ENCODE measurements around the gene PRDX2. TPM values are rescaled to one million over a fixed set of nuclear protein-coding genes. Genes with fewer than 3 reads are reported as not detected.

Gene PRDX2
- total and polyA plus RNA-seq, 2 donors (not counting 3 experiments of a cell fraction or from before 2014, with no cell fraction given), result 247 to 492 TPM

DNA sequence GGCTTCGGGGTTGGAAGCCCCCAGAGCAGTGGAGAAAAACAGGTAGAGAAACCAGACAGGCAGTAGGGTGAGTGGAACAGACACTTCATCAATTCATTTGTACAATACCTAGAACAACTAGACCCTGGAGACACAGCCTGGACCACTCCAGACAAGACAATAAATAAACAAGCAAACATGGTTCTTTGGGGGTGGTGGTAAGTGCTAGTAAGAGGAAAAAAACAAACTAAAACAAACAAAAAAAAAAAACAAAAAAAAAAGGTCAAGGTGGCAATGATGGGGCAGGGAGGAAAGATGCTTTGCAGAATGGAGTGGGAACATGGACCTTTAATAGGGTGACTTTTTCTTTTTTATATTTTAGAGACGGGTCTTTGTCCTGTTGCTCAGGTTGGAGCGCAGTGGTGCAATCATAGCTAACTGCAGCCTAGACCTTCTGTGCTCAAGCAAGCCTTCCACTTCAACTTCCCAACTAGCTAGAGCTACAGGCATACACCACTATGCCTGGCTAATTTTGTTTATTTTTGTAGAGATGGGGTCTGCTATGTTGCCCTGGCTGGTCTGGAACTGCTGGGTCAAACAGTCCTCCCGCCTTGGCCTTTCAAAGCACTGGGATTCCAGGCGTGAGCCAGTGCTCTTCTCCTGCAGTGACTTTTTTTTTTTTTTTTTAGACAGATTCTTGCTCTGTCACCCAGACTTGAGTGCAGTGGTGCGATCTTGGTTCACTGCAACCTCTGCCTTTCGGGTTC lies 7.2 kb downstream of the PRDX2 start:
- peaks cover 23% of the 10 kb centered on the region for H3K4me1 ChIP-seq (ENCODE audit: control insufficient read depth, extremely low read depth, insufficient read depth, low read length)
- H3K9ac ChIP-seq (replicated peaks; ENCODE audit: extremely low read depth, insufficient read depth, low read length), result peak overlapping the region; percentile 74
- no peak for TF ChIP-seq FOS (IDR thresholded peaks at IDR 0.05; ENCODE audit: borderline replicate concordance, insufficient read depth, low read length)
- TF ChIP-seq POLR2A (IDR thresholded peaks at IDR 0.05; ENCODE audit: low read depth, low read length), result peak; percentile 34
- no peak for TF ChIP-seq MYC (IDR thresholded peaks at IDR 0.05; ENCODE audit: low read depth, low read length)
- TF ChIP-seq JUN (IDR thresholded peaks at IDR 0.05; ENCODE audit: borderline replicate concordance, insufficient read depth, insufficient read length, low read depth), result no peak
- TF ChIP-seq POLR2AphosphoS5 (IDR thresholded peaks at IDR 0.05; ENCODE audit: insufficient read depth, low read depth, low read length), result no peak
- TF ChIP-seq, protein P1, sequence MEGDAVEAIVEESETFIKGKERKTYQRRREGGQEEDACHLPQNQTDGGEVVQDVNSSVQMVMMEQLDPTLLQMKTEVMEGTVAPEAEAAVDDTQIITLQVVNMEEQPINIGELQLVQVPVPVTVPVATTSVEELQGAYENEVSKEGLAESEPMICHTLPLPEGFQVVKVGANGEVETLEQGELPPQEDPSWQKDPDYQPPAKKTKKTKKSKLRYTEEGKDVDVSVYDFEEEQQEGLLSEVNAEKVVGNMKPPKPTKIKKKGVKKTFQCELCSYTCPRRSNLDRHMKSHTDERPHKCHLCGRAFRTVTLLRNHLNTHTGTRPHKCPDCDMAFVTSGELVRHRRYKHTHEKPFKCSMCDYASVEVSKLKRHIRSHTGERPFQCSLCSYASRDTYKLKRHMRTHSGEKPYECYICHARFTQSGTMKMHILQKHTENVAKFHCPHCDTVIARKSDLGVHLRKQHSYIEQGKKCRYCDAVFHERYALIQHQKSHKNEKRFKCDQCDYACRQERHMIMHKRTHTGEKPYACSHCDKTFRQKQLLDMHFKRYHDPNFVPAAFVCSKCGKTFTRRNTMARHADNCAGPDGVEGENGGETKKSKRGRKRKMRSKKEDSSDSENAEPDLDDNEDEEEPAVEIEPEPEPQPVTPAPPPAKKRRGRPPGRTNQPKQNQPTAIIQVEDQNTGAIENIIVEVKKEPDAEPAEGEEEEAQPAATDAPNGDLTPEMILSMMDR (IDR thresholded peaks at IDR 0.05; ENCODE audit: extremely low read depth in 1 of 2, insufficient read depth in 1 of 2, low read depth in 1 of 2, low read length in 2 of 2), result no peak
- TF ChIP-seq, protein P2, sequence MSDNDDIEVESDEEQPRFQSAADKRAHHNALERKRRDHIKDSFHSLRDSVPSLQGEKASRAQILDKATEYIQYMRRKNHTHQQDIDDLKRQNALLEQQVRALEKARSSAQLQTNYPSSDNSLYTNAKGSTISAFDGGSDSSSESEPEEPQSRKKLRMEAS (IDR thresholded peaks at IDR 0.05; ENCODE audit: insufficient read depth, insufficient read length), result no peak
- no peaks in the 10 kb centered on the region for H3K9me1 ChIP-seq (replicated peaks; ENCODE audit: control insufficient read depth, extremely low read depth, insufficient read depth, low read length)
- peaks cover 14% of the 10 kb centered on the region for H3K79me2 ChIP-seq (ENCODE audit: control insufficient read depth, insufficient read depth, low read length)
- peaks cover 0 to 3% of the 10 kb centered on the region in 2 experiments for H3K36me3 ChIP-seq (ENCODE audit: control insufficient read depth in 2 of 2, extremely low read depth in 1 of 2, insufficient read depth in 2 of 2, low read length in 2 of 2)
- no peaks in the 10 kb centered on the region for H3K9me3 ChIP-seq (replicated peaks; ENCODE audit: control insufficient read depth, insufficient read depth, low read length)
- H3K27ac ChIP-seq (ENCODE audit: insufficient read depth, low read depth, low read length), result peak overlapping the region; percentile 91
- peak overlapping the region; percentile 27 for H2AFZ ChIP-seq (ENCODE audit: low read depth, low read length)
- no TSS peak for BruUV-seq (replicated peaks)
- DNase-seq (ENCODE audit: low read depth, low spot score) (no peak), FAIRE-seq (peak; percentile 38)
- CTCF ChIA-PET, result interaction anchor here (4.5 to 13.8 kb wide), 3 partner anchors 18 to 53 kb away, joined by 30 to 524 read pairs (median 387); partner anchors contain the start of gene HOOK2
- H3K4me2 ChIP-seq (ENCODE audit: insufficient read depth, low read length), result peak overlapping the region; percentile 56
- peak overlapping the region in 2 of 3 experiments; percentile 27 to 76 for H3K4me3 ChIP-seq (replicated peaks in 1 of 3; ENCODE audit: insufficient read depth in 1 of 3, low read depth in 1 of 3, low read length in 3 of 3)
- H3K27me3 ChIP-seq (ENCODE audit: control insufficient read depth in 2 of 2, insufficient read depth in 2 of 2, low read length in 2 of 2), result no peaks in the 10 kb centered on the region
- no peaks in the 10 kb centered on the region for H4K20me1 ChIP-seq (replicated peaks; ENCODE audit: control insufficient read depth, extremely low read depth, insufficient read depth, low read length)
- dilution Hi-C loops (cut with MboI; ENCODE audit: extremely low pct_ligation_motif_present, low sequenced_read_pairs) (no loop called here), intact Hi-C loops (cut with micrococcal nuclease) (no loop called here)
- POLR2A ChIA-PET, result interaction anchor here (0.7 to 4.1 kb wide), 3 partner anchors 12 to 64 kb away, joined by 3 to 94 read pairs (median 73); partner anchors contain the start of gene HOOK2

All from endothelial cell of umbilical vein (primary cell).